A549 (cell line): ENCODE measurements around the gene TMEM8B.

Source experiments
- EP300 ChIP-seq, 2 experiments: fragments of >200 bp; sonication (Bioruptor Twin); formaldehyde crosslinking; IDR thresholded peaks; 2 replicates in 1 of 2; 3 replicates in 1 of 2; pipeline ENCODE4 v1.6.1; 2016 to 2017
- HDAC2 ChIP-seq: fragments of 200-600 bp; sonication (generic); IDR thresholded peaks from 2 replicates; pipeline ENCODE4 v1.6.1; 2016
- KDM5A ChIP-seq: fragments of 200-600 bp; sonication (generic); IDR thresholded peaks from 2 replicates; pipeline ENCODE4 v1.6.1; 2016; ENCODE audit warnings: antibody characterized with exemption, mild to moderate bottlenecking
- NPAS2 ChIP-seq: fragments of 250-450 bp; sonication (Bioruptor Pico); IDR thresholded peaks from 2 replicates; pipeline ENCODE4 v1.8.0; 2022; ENCODE audit warnings: mild to moderate bottlenecking, moderate library complexity, borderline replicate concordance
- NR3C1 ChIP-seq: fragments of >200 bp; sonication (Bioruptor Twin); formaldehyde crosslinking; IDR thresholded peaks from 3 replicates; pipeline ENCODE4 v1.6.1; 2017
- PHF8 ChIP-seq: fragments of 200-600 bp; sonication (generic); IDR thresholded peaks from 2 replicates; pipeline ENCODE4 v1.6.1; 2016; ENCODE audit warnings: low read depth, mild to moderate bottlenecking, antibody characterized with exemption, moderate library complexity, borderline replicate concordance
- POLR2A ChIP-seq: IDR thresholded peaks from 2 replicates; pipeline ENCODE4 v1.6.1; 2012; ENCODE audit warnings: mild to moderate bottlenecking, low read length
- SMC3 ChIP-seq: fragments of >200 bp; sonication (Bioruptor Twin); formaldehyde crosslinking; IDR thresholded peaks from 3 replicates; pipeline ENCODE4 v1.6.1; 2018; ENCODE audit warnings: inconsistent platforms
- TF ChIP-seq, protein P1 (sequence below): fragments of >200 bp; sonication (Bioruptor Twin); formaldehyde crosslinking; IDR thresholded peaks from 3 replicates; pipeline ENCODE4 v1.5.1; 2016
- TF ChIP-seq, protein P2 (sequence below): IDR thresholded peaks from 2 replicates; pipeline ENCODE4 v1.6.1; 2012

DNA sequence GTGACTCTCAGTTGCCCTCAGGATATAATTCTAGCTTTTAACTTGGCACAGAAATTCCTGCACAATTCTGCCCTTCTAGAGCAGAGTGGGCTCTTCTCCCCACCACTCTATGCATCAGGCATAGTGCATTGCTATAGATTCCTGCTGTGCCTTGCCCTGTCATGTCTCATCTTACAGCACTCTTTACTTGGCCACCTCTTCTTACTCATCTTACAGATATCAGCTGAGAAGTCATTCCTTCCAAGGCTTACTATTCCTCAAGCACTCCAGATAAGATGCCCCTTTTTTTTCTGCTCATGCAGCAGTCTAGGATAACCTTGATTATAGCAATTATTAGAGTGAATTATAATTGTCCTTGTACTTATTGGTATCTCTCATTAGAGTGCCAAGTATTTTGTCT, 6.1 kb upstream of the TMEM8B start:
- TF ChIP-seq KDM5A (no peak), NR3C1 (no peak), EP300 (IDR thresholded peaks at IDR 0.05) (no peak), PHF8 (no peak), NPAS2 (no peak), HDAC2 (no peak), POLR2A (no peak), SMC3 (no peak)
- TF ChIP-seq, protein P1, sequence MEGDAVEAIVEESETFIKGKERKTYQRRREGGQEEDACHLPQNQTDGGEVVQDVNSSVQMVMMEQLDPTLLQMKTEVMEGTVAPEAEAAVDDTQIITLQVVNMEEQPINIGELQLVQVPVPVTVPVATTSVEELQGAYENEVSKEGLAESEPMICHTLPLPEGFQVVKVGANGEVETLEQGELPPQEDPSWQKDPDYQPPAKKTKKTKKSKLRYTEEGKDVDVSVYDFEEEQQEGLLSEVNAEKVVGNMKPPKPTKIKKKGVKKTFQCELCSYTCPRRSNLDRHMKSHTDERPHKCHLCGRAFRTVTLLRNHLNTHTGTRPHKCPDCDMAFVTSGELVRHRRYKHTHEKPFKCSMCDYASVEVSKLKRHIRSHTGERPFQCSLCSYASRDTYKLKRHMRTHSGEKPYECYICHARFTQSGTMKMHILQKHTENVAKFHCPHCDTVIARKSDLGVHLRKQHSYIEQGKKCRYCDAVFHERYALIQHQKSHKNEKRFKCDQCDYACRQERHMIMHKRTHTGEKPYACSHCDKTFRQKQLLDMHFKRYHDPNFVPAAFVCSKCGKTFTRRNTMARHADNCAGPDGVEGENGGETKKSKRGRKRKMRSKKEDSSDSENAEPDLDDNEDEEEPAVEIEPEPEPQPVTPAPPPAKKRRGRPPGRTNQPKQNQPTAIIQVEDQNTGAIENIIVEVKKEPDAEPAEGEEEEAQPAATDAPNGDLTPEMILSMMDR, result no peak
- TF ChIP-seq, protein P2, sequence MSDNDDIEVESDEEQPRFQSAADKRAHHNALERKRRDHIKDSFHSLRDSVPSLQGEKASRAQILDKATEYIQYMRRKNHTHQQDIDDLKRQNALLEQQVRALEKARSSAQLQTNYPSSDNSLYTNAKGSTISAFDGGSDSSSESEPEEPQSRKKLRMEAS, result no peak
